HG03139 (cell line): ENCODE results near the gene RNU2-1.
A peak's percentile ranks its signal among the peaks of the same experiment; 100 is the strongest.
"Not testable (repeated sequence)": the region's sequence is repeated elsewhere in the genome, so short reads cannot be mapped to it uniquely, and the experiment has no call there.

Experiments used
- ATAC-seq: cut with Tn5 transposase; IDR thresholded peaks from one replicate; pipeline ENCODE4 v1.9.1; 2021; ENCODE audit not compliant: unreplicated experiment

The RNU2-1 gene

DNA sequence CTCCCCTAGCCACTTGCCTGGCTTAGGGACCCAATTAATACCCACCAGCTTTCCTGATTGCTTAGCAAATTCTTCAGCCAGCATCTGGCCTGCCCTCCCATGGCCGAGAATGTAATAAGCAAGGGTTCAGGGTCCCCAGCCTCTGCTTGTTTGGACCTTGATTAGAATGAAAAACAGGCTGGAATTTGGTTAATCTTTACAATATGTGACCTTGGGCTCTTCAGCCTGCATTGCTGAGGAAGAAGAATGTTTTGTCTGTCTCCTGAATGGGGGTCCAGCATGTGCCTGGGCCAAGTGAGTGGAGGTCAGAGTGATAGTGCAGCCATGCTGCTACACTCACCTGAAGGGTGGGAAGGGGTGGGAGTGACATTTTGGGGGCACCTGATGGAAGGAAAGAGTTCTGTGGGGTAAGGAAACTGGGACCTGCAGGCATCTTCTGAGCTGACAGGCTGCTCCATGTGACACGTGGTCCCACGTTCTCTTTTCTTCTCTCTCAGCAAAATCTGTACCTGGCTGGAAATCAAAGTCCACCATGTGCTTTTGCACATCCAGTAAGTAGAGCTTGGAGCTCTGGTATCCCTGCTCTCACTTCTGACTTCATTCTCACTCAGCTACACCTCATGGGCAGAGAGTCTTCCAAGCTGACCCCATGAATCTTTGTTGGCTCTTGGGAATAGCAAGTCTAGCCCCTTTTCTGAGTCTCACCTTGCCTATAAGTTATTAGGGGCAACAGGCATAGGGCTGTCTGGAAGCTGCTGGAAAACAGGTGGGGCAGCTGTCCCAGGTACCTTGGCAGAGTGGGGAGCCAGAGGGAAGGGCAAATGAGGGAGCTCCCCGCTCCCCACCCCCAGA lies 16.8 kb downstream of the RNU2-1 start:
- ATAC-seq = no peak

DNA sequence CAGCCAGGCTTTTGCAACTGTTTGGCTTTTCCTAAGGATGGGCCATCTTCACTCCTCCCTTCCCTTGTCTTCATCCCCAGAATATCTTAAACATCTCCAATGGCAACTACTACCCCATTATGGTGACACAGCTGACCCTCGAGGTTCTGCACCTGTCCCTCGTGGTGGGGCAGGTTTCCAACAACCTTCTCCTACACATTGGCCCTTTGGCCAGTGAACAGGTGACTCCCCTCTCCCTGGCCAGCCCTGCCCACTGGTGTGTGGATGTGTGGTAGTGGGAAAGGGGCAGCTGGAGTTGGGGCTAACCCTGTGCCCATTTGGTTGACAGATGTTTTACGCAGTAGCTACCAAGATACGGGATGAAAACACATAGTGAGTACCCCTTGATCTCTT lies 17.4 kb downstream of the RNU2-1 start:
- no peak for ATAC-seq

DNA sequence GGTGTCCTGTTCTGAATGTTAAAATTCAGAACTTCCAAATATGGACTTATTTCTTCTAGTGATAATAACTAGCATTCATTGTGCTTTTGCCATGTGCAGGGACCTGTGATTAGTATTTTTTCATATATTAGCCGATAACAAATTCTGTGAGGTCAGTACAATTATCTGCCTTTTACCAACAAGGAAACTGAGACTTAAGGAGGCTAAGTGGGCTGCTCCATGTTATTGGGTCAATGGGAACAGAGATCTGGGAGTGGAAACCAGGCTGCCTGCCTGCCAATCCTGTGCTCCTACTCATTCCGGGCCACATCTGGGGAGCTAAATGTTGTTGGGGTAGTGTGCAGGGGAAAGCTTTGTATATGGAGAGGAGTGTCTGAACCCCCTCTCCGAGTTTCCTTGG lies 18.4 kb downstream of the RNU2-1 start:
- no peak for ATAC-seq

DNA sequence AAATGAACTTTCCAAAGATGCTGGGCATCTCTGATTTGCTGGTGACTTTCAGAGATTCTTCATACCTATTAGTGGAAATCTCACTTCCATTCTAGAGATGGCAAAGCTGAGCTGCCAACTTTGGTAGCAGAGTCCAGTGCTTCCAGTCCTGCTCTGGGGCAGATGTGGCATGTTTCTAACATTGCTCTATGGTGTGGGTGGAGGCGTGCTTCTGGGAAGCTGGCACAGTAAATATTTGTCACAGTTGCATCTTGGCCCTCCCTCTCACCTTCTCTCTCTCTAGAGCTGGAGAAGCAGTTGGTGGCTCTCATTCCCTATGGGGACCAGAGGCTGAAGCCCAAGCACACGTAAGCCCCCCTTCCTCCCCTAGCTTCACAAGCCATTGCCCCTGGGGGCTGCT lies 20.2 kb downstream of the RNU2-1 start:
- no peak for ATAC-seq

- ATAC-seq = no peak
Measured at GRCh38 chr17:43212641-43213490, 20.9 kb downstream of the RNU2-1 start.

- ATAC-seq = peak; percentile 61
Measured at GRCh38 chr17:43211480-43212402, 22.0 kb downstream of the RNU2-1 start, which contains the start of gene TMEM106A. TSS of gene TMEM106A (plus strand) at chr17:43211875. CDS start at chr17:43213042, 1,167 bp downstream.

DNA sequence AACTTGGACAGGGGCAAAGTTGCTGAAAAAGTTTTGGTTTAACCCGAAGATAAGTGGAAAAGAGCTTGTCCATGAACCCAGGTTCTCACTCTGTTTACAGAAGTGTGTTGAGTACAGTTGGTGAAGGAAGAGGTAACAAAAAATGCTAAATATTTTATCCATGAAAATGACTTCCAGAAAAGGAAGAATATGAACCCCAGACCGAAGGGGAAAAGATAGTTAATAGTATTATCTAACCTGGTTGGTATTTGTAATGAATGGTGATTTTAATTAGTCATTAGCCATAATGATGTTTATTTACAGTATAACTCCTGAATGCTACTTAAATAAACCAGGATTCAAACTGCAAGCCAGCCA lies 22.7 kb downstream of the RNU2-1 start:
- ATAC-seq = no peak

DNA sequence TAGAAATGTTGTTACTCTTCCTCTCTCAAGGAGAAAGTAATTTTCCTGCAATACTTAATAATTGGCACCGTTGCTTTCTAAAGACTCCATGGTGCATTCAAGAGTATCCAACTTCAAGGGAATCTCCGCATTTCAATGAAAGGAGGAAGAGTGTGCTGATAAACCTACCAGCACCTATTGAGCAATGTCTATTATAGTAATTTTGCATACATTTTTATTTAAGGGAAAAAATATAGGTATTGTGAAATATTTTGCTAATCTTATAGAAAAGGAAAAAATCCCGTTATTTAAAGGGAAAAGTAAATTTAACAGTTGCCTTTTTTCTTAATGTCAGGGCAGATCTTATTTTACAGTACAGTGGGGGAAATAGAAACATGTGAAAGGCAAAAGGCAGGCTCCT lies 23.2 kb downstream of the RNU2-1 start:
- ATAC-seq = no peak

GRCh38 chr17:43203013-43203412 lies 30.8 kb downstream of the RNU2-1 start:
- ATAC-seq = not testable (repeated sequence)

DNA sequence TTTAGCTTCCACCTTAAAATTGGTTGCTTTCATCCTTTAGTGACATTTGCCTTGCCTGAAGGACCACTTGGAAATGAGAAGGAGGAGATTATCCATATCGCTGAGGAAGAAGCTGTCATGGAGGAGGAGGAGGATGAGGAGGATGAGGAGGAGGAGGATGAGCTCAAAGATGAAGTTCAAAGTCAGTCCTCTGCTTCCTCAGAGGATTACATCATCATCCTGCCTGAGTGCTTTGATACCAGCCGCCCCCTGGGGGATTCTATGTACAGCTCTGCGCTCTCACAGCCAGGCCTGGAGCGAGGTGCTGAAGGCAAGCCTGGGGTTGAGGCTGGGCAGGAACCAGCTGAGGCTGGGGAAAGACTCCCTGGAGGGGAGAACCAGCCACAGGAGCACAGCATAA lies 33.6 kb downstream of the RNU2-1 start:
- ATAC-seq = no peak

DNA sequence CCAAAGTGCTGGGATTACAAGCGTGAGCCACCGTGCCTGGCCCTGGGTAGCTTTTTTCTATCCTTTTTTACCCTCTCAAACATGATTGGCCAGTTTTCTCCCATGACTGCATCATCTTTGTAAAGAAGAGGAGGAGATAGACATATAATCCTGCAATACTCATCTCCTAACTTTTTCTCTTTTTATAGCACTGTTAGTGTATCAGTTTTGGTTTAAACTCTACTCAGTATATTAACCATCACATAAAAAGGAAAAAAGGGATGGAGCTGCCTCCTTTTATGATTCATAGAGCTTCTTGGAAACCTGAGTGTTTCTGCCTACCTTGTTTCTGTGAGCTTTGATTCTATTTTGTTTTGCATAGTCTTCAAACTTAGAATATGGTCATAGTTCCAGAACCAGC lies 34.1 kb downstream of the RNU2-1 start:
- no peak for ATAC-seq

- no peak for ATAC-seq
Measured at GRCh38 chr17:43193251-43193650, 40.5 kb downstream of the RNU2-1 start.

- ATAC-seq = not testable (repeated sequence)
Measured at GRCh38 chr17:43186656-43187055, 47.1 kb downstream of the RNU2-1 start.

GRCh38 chr17:43183921-43184320 lies 49.9 kb downstream of the RNU2-1 start:
- no peak for ATAC-seq
